ENCODE measurements around the gene AJM1. TPM values are rescaled to one million over a fixed set of nuclear protein-coding genes. Genes with fewer than 3 reads are reported as not detected.

AJM1 gene
- total RNA-seq, 1 donor from 2014 or later, result not detected

- Histone ChIP-seq H3K4me1 (peaks cover 23% of the 10 kb centered on the region), H3K79me2 (ENCODE audit: low read depth) (peaks cover under 1% of the 10 kb centered on the region)
- no peak overlapping the region for H3K27ac Mint-ChIP-seq
These were observed 2.6 kb downstream of the AJM1 start for GRCh38 chr9:136844761-136845464.

DNA sequence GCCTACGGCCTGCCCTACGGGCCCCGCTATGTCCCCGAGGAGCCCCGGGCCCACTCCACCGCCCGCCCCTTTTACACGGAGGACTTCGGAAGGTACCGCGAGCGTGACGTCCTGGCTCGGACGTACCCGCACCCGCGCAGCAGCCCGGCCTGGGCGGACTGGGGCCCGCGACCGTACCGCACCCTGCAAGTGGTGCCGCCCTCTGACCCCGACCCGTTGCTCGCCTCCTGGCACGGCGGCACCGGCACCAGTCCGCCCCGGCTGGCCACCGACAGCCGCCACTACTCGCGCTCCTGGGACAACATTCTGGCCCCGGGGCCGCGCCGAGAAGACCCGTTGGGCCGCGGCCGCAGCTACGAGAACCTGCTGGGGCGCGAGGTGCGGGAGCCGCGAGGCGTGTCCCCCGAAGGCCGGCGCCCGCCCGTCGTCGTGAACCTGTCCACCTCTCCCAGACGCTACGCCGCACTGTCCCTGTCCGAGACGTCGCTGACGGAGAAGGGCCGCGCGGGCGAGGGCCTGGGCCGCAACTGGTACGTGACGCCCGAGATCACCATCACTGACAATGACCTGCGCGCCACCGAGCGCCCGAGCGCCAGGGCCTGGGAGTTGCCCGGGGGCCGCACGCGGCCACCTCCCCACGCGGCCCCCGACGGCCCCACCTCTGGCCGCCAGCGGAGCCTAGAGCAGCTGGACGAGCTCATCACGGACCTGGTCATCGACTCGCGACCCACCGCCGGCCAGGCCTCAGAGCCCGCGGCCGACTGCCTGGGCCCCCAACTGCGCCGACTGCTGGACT lies 3.4 kb downstream of the AJM1 start:
- no peak overlapping the region for H3K4me3 ChIP-seq
- peaks cover 20% of the 10 kb centered on the region for H3K4me1 ChIP-seq
- H3K9me3 ChIP-seq (ENCODE audit: low read depth), result no peaks in the 10 kb centered on the region
- no peak overlapping the region for H3K27ac ChIP-seq
- H3K4me2 ChIP-seq, result no peak overlapping the region
- no peaks in the 10 kb centered on the region for H3K9me3 Mint-ChIP-seq
- no peaks in the 10 kb centered on the region for H3K36me3 ChIP-seq
- peaks cover 37% of the 10 kb centered on the region for H4K20me1 ChIP-seq (ENCODE audit: low read depth)
- peaks cover 20% of the 10 kb centered on the region for H3K27me3 ChIP-seq
- H3F3A ChIP-seq (ENCODE audit: low read depth), result peaks cover 32% of the 10 kb centered on the region
- peaks cover 24% of the 10 kb centered on the region for H3K27me3 Mint-ChIP-seq (ENCODE audit: insufficient read depth, low read depth)
- H3K27ac Mint-ChIP-seq, result no peak overlapping the region
- no peak overlapping the region for H3K4me3 Mint-ChIP-seq
- H3K4me1 Mint-ChIP-seq, result peaks cover 18% of the 10 kb centered on the region
- H3K79me2 ChIP-seq (ENCODE audit: low read depth), result peaks cover 8% of the 10 kb centered on the region
- no peak for TF ChIP-seq EZH2 (IDR thresholded peaks at IDR 0.05)
- no peak for TF ChIP-seq EZH2phosphoT487 (IDR thresholded peaks at IDR 0.05)
- no peak for TF ChIP-seq CTCF (IDR thresholded peaks at IDR 0.05)
- no peak for DNase-seq (ENCODE audit: low spot score)
- H3K36me3 Mint-ChIP-seq, result no peaks in the 10 kb centered on the region
- H2AFZ ChIP-seq (replicated peaks), result no peak overlapping the region
- no peak overlapping the region for H3K9ac ChIP-seq

More at GRCh38 chr9:136844761-136845464, 2.6 kb downstream of the AJM1 start:
- H3K4me3 Mint-ChIP-seq, result no peak overlapping the region
- peaks cover 21% of the 10 kb centered on the region for H3K4me1 Mint-ChIP-seq
- DNase-seq (ENCODE audit: low spot score), result no peak
- Histone ChIP-seq H2AFZ (replicated peaks) (no peak overlapping the region), H3K36me3 (no peaks in the 10 kb centered on the region), H4K20me1 (ENCODE audit: low read depth) (peaks cover 37% of the 10 kb centered on the region), H3K9ac (no peak overlapping the region), H3F3A (ENCODE audit: low read depth) (peaks cover 40% of the 10 kb centered on the region), H3K4me2 (no peak overlapping the region), H3K4me3 (no peak overlapping the region), H3K9me3 (ENCODE audit: low read depth) (no peaks in the 10 kb centered on the region), H3K27me3 (peaks cover 20% of the 10 kb centered on the region), H3K27ac (no peak overlapping the region)
- TF ChIP-seq EZH2phosphoT487 (IDR thresholded peaks at IDR 0.05), result no peak
- TF ChIP-seq EZH2 (IDR thresholded peaks at IDR 0.05), result no peak
- TF ChIP-seq CTCF (IDR thresholded peaks at IDR 0.05), result no peak
- H3K27me3 Mint-ChIP-seq (ENCODE audit: insufficient read depth, low read depth), result peaks cover 25% of the 10 kb centered on the region
- H3K36me3 Mint-ChIP-seq, result no peaks in the 10 kb centered on the region
- H3K9me3 Mint-ChIP-seq, result no peaks in the 10 kb centered on the region

- Histone ChIP-seq H3F3A (ENCODE audit: low read depth) (peaks cover 24% of the 10 kb centered on the region), H3K9ac (no peak overlapping the region), H3K4me3 (peak overlapping the region; percentile 68), H3K4me1 (peaks cover 11% of the 10 kb centered on the region), H3K9me3 (ENCODE audit: low read depth) (no peaks in the 10 kb centered on the region), H3K79me2 (ENCODE audit: low read depth) (peaks cover 8% of the 10 kb centered on the region), H3K27me3 (peaks cover 20% of the 10 kb centered on the region), H3K36me3 (no peaks in the 10 kb centered on the region), H4K20me1 (ENCODE audit: low read depth) (peaks cover 35% of the 10 kb centered on the region), H2AFZ (replicated peaks) (no peak overlapping the region), H3K4me2 (peak overlapping the region; percentile 90), H3K27ac (no peak overlapping the region)
- no peaks in the 10 kb centered on the region for H3K36me3 Mint-ChIP-seq
- H3K9me3 Mint-ChIP-seq, result no peaks in the 10 kb centered on the region
- DNase-seq (ENCODE audit: low spot score), result no peak
- peaks cover 20% of the 10 kb centered on the region for H3K27me3 Mint-ChIP-seq (ENCODE audit: insufficient read depth, low read depth)
- peaks cover 10% of the 10 kb centered on the region for H3K4me1 Mint-ChIP-seq
- H3K27ac Mint-ChIP-seq, result no peak overlapping the region
- H3K4me3 Mint-ChIP-seq, result peak overlapping the region; percentile 65
- TF ChIP-seq EZH2 (IDR thresholded peaks at IDR 0.05) (peak; percentile 74), CTCF (IDR thresholded peaks at IDR 0.05) (no peak), EZH2phosphoT487 (IDR thresholded peaks at IDR 0.05) (peak; percentile 22)
These were observed 4.3 kb downstream of the AJM1 start for GRCh38 chr9:136846376-136847087.
